Measurements from ENCODE around the gene BLOC1S2.
"Not testable (repeated sequence)": the region's sequence is repeated elsewhere in the genome, so short reads cannot be mapped to it uniquely, and the experiment has no call there.

BLOC1S2 gene

DNA sequence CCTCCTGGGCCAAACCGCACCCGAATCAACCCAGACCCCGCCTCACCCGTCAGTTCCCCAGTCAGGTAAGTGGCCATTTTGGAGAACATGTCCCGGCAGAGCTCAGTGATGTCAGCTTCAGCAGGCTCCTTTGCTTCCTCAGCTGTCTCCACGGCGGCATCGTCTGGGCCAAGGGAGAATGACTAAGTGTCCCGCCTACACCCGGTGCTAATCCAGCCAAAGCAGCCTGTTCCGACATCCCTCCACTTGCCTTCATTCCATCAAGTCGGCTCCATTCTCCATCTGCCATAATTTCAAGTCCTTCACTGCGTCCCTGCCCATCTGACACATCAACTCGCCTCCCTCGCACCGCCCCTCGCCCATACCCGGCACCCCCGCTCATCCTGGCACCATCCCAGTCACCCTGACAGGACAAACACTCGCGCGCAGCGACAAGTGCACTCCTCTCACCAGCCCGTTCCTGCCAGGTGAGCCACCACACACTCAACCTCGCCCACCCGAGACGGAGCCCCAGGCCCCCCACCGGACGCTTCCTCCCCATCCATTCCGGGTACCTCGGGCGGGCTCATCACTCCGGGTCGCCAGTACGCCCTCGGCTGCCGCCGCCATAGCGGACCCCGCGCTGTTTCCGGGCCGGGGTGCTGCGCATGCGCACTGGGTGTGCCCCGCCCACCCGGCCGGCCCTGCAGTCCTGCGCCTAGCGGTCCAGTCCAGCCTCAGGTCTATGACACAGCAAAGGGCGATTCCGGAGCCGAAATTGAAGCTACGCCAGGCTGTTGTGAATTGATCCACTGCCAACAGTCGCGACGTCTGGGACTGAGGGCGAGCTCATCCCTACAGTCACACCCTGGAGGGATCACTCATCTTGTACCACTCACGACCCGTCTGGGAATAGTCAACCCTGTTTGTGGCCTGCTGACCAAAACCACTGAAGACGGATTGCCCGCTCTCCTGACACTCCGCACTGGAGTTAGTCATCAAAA lies at the start of gene BLOC1S2:
Gene BLOC1S2 (minus strand): TSS at position 630 of the 983 bp plus-strand sequence. CDS start 21 bp downstream, at position 609.
- peak; percentile 60 to 73 for DNase-seq (ENCODE audit: low read depth in 2 of 2, low spot score in 1 of 2)

GRCh38 chr10:100334762-100335161 lies 48.3 kb upstream of the BLOC1S2 start:
- no peak for DNase-seq (ENCODE audit: low read depth in 2 of 2, low spot score in 1 of 2)

DNA sequence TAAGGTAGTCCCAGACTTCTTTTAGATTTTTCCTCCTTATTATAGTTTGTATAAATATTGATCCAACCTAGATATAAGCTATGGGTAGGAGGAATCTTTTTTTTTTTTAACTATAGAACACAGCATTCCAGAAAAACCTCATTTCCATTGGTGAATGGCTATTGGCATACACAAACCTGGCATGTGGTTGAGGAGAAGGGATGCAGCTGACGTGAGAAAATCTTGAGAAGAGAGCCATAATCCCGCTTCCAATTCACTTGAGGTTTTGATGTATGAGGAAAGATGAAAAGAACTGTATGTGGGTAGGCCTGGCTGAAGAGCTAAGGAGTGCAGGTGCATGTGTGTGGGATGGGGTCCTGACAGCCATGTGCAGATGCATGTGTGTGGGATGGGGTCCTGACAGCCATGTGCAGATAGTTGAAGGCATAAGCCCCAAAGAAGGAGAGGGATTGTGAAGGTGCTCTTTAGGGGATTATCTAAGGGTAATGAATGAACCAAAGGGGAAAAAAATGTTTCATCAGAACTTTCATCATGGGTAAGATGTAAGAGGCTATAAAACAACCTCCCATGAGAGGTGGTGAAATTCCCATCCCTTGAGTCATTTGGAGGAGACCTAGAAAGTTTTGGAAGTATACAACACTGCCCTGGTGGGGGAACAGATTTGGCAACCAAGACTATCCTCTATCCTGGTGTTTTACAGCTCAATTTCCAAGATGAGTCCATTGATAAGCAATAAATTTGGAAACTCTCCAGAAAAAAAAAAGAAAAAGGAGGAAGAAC lies 47.4 kb upstream of the BLOC1S2 start:
- no peak for DNase-seq (ENCODE audit: low read depth in 2 of 2, low spot score in 1 of 2)

GRCh38 chr10:100333106-100333505 lies 46.6 kb upstream of the BLOC1S2 start:
- DNase-seq (ENCODE audit: low read depth in 2 of 2, low spot score in 1 of 2), result no peak

- no peak for DNase-seq (ENCODE audit: low read depth in 2 of 2, low spot score in 1 of 2)
Measured at GRCh38 chr10:100330079-100330478, 43.6 kb upstream of the BLOC1S2 start, which contains the start of gene PKD2L1. TSS of gene PKD2L1 (minus strand) at chr10:100330228. CDS start at chr10:100330103, 125 bp downstream.

GRCh38 chr10:100328198-100328597 lies 41.7 kb upstream of the BLOC1S2 start:
- no peak for DNase-seq (ENCODE audit: low read depth in 2 of 2, low spot score in 1 of 2)

GRCh38 chr10:100327718-100328009 lies 41.2 kb upstream of the BLOC1S2 start:
- no peak for DNase-seq (ENCODE audit: low read depth in 2 of 2, low spot score in 1 of 2)

DNA sequence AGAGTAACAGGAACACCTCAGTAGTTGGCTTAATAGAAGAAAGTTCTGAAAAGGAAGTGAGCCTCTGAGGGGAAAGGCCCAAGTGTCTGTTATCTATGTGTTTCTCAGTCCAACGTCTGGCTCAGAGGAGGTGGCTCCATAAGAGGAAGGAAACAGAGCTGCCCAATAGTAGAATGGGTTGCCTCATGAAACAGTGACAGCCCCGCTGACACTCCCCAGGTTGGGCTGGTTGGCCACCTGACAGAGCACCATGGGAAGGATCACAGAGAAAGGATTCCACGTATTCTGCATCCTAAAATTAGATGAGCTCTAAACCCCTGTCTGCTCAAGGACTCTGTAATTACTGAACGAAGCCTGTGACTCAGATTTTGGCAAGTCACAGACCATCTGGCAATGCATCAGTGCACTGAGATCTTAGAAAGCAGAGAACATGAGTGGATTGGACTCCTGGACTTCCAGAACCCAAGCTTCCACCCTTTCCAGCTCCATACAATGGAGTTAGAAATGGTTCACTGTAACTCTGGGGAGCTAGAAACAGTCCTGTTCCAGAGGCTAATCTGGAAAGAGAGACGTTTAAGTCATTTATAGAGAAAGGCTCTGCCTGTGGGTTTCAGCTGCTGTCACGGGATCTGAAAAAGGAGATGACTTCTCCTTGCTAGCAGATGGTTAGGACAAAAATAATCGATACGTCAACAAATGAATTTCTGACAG lies 40.7 kb upstream of the BLOC1S2 start:
- DNase-seq (ENCODE audit: low read depth in 2 of 2, low spot score in 1 of 2), result no peak

DNA sequence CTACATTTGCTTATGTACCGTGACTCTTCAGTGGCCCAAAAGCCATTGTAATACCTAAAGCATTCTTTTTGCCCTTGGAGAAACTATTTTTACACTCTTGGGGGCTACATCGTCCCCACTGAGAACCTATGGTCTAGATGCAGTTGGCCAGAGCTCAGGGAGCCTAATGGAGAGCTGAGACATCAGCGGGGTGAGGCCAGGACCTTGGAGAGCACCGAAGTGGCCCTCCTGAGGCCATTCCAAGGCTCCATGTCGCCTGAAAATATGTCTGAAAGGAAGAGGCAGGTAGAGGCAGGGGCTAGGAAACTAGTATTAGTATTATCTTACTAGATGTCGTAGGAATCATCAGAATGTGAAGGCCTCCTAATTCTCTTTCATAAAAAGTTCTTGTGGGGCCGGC lies 38.7 kb upstream of the BLOC1S2 start:
- no peak for DNase-seq (ENCODE audit: low read depth in 2 of 2, low spot score in 1 of 2)

- no peak for DNase-seq (ENCODE audit: low read depth in 2 of 2, low spot score in 1 of 2)
Measured at GRCh38 chr10:100319707-100320402, 33.4 kb upstream of the BLOC1S2 start.

GRCh38 chr10:100318207-100318606 lies 31.7 kb upstream of the BLOC1S2 start:
- no peak for DNase-seq (ENCODE audit: low read depth in 2 of 2, low spot score in 1 of 2)

DNA sequence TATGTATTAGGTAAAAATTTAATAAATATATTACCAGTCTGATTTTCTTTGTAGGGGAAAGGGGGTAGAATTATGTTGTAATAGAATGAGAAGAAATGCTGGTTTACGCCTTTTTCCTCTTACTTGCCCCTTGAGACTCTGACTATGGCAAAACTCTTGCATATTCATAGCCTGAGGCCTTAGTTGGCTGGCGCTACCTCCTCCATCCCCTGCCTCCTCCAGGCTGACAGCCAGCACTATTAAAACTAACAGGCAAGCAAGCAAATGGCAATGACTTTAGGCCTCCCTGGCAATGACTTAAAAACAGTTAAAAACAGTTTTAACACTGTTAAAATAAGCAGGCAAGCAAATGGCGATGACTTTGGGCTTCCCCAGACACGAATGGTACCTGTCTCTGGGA lies 29.1 kb upstream of the BLOC1S2 start:
- DNase-seq (ENCODE audit: low read depth in 2 of 2, low spot score in 1 of 2), result no peak

DNA sequence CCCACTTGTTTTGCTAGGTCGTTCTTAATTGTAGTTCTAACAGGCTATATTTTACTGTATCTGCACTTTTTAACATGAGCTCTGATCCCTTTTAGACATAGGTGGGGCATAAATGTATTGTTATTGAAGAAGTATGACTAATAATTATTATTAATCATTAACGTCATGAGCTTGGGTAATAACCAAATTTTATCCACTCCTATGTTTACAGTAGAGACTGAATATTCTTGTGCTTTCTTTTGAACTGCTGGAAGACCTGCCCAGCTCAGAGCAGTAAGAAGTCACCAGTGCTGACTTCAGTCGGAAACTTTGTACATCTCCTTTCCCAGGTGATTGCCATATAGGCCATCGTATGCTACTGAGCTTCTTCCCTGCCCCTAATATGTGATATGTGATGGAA lies 24.8 kb upstream of the BLOC1S2 start:
- no peak for DNase-seq (ENCODE audit: low read depth in 2 of 2, low spot score in 1 of 2)

DNA sequence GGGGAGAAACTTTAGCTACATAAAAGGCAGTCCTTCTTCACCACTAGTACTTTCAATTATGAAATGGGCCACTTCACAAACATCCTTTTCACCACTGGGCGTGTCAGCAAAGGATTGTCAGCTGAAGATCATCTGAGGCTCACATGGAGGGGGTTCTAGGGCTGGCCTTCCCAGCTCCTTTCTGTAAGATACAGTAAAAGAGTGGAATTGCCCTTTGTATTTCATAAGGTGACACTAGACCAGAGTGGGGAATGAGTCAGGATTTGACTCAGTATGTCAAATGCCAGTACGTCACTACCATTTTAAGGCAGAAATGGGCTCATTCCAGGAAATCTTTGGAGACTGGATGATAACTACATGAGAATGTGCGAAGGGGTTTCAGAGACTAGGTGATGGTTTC lies 21.2 kb upstream of the BLOC1S2 start:
- no peak for DNase-seq (ENCODE audit: low read depth in 2 of 2, low spot score in 1 of 2)

GRCh38 chr10:100306861-100307260 lies 20.4 kb upstream of the BLOC1S2 start:
- DNase-seq (ENCODE audit: low read depth in 2 of 2, low spot score in 1 of 2), result no peak

DNA sequence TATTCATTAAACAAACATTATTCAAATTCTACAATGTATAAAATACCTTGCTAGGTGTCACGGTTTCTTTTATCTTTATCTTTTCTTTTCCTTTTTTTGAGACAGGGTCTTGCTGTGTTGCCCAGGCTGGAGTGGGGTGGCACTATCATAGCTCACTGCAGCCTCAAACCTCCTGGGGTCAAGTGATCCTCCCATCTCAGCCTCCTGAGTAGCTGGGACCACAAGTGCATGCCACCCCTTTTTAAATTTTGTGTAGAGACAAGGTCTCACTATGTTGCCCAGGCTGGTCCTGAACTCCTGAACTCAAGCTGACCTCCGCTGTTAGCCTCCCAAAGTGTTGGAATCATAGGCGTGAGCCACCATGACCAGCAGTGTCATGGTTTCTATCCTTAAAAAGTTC lies 17.9 kb upstream of the BLOC1S2 start:
- DNase-seq (ENCODE audit: low read depth in 2 of 2, low spot score in 1 of 2), result no peak

DNA sequence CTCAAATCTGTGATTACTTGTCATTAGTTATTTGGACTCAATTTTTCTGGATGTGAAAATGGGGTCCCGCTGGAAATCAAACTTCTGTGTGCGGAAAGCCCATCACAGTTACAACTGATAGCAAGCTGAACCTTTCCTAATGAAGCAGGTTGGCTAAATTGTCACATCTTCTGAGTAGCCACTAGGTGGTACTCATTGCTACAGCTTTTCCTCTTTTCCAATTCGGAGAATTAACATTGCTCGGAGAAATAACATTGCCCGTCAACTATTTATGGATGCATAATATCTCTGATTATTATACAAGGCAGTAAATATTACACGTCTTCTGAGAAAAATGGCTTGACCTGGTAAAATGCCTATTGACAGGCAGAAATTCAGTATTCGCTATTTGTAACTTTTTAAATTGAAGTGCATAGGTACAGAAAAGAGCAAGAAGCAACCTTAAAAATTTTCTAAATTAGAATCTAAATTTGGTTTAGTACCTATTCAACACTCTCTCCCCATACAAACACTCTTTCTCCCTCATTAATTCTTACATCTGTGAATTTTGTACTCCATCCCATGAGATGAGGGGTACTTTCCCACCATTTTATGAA lies 17.3 kb upstream of the BLOC1S2 start:
- no peak for DNase-seq (ENCODE audit: low read depth in 2 of 2, low spot score in 1 of 2)

- not testable (repeated sequence) for DNase-seq (ENCODE audit: low read depth in 2 of 2, low spot score in 1 of 2)
Measured at GRCh38 chr10:100301123-100301522, 14.6 kb upstream of the BLOC1S2 start.

DNA sequence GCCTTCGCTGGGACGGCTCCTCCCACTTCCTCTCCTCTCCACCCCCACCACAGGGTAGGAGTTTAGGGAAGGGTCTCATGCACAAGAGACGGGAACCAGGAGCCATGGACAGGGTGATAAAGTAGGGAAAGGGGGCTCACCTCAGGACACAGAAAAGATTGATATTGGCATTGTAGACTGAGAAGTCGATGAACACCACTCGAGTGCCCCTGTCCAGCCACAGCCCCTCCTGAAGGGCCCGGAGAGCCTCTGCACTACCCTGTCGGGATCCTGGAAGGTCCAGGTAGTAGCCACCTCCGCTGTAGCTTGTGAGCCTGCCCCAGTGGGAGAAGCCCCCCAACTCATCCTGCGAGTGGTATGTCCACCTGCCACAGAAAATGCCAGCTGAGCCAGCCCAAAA lies 10.8 kb upstream of the BLOC1S2 start:
- DNase-seq (ENCODE audit: low read depth in 2 of 2, low spot score in 1 of 2), result no peak

GRCh38 chr10:100293066-100293465 lies 6.6 kb upstream of the BLOC1S2 start:
- DNase-seq (ENCODE audit: low read depth in 2 of 2, low spot score in 1 of 2), result no peak
